H1 (cell line): ENCODE data around the gene IL37. TPM values are rescaled to one million over a fixed set of nuclear protein-coding genes. Genes with fewer than 3 reads are reported as not detected.

Source experiments
- CTCF ChIA-PET: fragments of 300-600 bp; sonication (Branson Sonifier 250); formaldehyde crosslinking; loops from one replicate; lab custom pipeline; 2021; ENCODE audit not compliant: partially characterized antibody; lab: Charles Lee
- POLR2A ChIA-PET: fragments of 300-600 bp; sonication (Branson Sonifier 250); formaldehyde crosslinking; loops from one replicate; lab custom pipeline; 2021; ENCODE audit warnings: inconsistent platforms; ENCODE audit not compliant: partially characterized antibody; lab: Charles Lee
- DNase-seq, 2 experiments: peaks; one replicate each; pipeline versions ENCODE4 v3.0.0 to v3.0.0-alpha.2; 2010 to 2022; ENCODE audit warnings: low spot score in 2 of 2, low read depth in 1 of 2, mixed read lengths in 1 of 2
- FAIRE-seq: peaks from 2 replicates; lab custom pipeline; 2011; peaks lifted over from hg19 to GRCh38; lab: Jason Lieb, UNC
- H2AFZ ChIP-seq: 2 replicates; pipeline ENCODE4 v1.8.1; 2012; ENCODE audit warnings: low read length, inconsistent platforms
- H2AK5ac ChIP-seq: 2 replicates; pipeline ENCODE4 v1.6.1; 2013; ENCODE audit warnings: low read depth, low read length
- H2BK120ac ChIP-seq: replicated peaks from 2 replicates; pipeline ENCODE3; 2013; ENCODE audit warnings: low read depth, low read length, inconsistent platforms
- H2BK12ac ChIP-seq: 2 replicates; pipeline ENCODE4 v1.6.1; 2013; ENCODE audit warnings: low read depth, low read length
- H2BK15ac ChIP-seq: 2 replicates; pipeline ENCODE4 v1.6.1; 2013; ENCODE audit warnings: low read length
- H2BK20ac ChIP-seq: 2 replicates; pipeline ENCODE4 v1.6.1; 2013; ENCODE audit warnings: low read length
- H2BK5ac ChIP-seq: 2 replicates; pipeline ENCODE4 v1.6.1; 2013; ENCODE audit warnings: low read depth, low read length
- H3K14ac ChIP-seq: 2 replicates; pipeline ENCODE4 v1.6.1; 2013; ENCODE audit warnings: inconsistent platforms; ENCODE audit not compliant: insufficient read length
- H3K18ac ChIP-seq: 2 replicates; pipeline ENCODE4 v1.6.1; 2013; ENCODE audit warnings: low read length; ENCODE audit errors: extremely low read depth
- H3K23ac ChIP-seq: 2 replicates; pipeline ENCODE4 v1.6.1; 2013; ENCODE audit warnings: inconsistent platforms; ENCODE audit not compliant: insufficient read length
- H3K23me2 ChIP-seq: 2 replicates; pipeline ENCODE4 v1.6.1; 2013; ENCODE audit warnings: low read depth, low read length
- H3K27ac ChIP-seq: 2 replicates; pipeline ENCODE4 v1.6.1; 2011; ENCODE audit warnings: low read depth, low read length, inconsistent platforms
- H3K27me3 ChIP-seq, 4 experiments: replicated peaks in 1 of 4; 1 replicate in 1 of 4; 2 replicates in 3 of 4; pipeline versions ENCODE4 v1.6.1 to v1.8.1; 2011 to 2013; ENCODE audit warnings: low read length in 3 of 4, mild to moderate bottlenecking in 3 of 4, inconsistent platforms in 2 of 4, mixed read lengths in 2 of 4, moderate library complexity in 1 of 4; ENCODE audit not compliant: control insufficient read depth in 3 of 4, insufficient read depth in 3 of 4; ENCODE audit errors: extremely low read depth in 1 of 4
- H3K36me3 ChIP-seq, 4 experiments: 2 replicates each; pipeline versions ENCODE4 v1.6.1 to v1.8.1; 2011 to 2013; ENCODE audit warnings: mild to moderate bottlenecking in 4 of 4, low read length in 3 of 4, moderate library complexity in 2 of 4, control low read depth in 1 of 4, inconsistent platforms in 1 of 4; ENCODE audit not compliant: insufficient read depth in 4 of 4, control insufficient read depth in 2 of 4
- H3K4ac ChIP-seq: replicated peaks from 2 replicates; pipeline ENCODE3; 2013; ENCODE audit warnings: low read length, low read depth, mixed read lengths, inconsistent platforms; ENCODE audit not compliant: insufficient read length
- H3K4me1 ChIP-seq, 4 experiments: replicated peaks in 1 of 4; 1 replicate in 1 of 4; 2 replicates in 3 of 4; pipeline versions ENCODE4 v1.6.1 to v1.8.1; 2011 to 2013; ENCODE audit warnings: low read length in 3 of 4, inconsistent platforms in 2 of 4, mixed read lengths in 1 of 4; ENCODE audit not compliant: insufficient read depth in 4 of 4, control insufficient read depth in 3 of 4
- H3K4me2 ChIP-seq, 2 experiments: 2 replicates each; pipeline versions ENCODE4 v1.6.1 to v1.8.1; 2011 to 2013; ENCODE audit warnings: low read depth in 2 of 2, low read length in 2 of 2, control low read depth in 1 of 2, inconsistent platforms in 1 of 2, mild to moderate bottlenecking in 1 of 2; ENCODE audit not compliant: insufficient read depth in 1 of 2
- H3K4me3 ChIP-seq, 4 experiments: fragments of 200-600, 300-600 bp in 1 of 4; sonication (generic), shearing (Covaris generic), sonication (Bioruptor Twin) in 1 of 4; 2 replicates each; pipeline versions ENCODE4 v1.5.1 to v1.8.1; 2011 to 2016; ENCODE audit warnings: low read length in 4 of 4, low read depth in 3 of 4, control low read depth in 2 of 4, inconsistent platforms in 2 of 4, mild to moderate bottlenecking in 2 of 4, mixed read lengths in 1 of 4, moderate library complexity in 1 of 4; ENCODE audit not compliant: insufficient read depth in 2 of 4; ENCODE audit errors: extremely low read depth in 1 of 4
- H3K56ac ChIP-seq: replicated peaks from 2 replicates; pipeline ENCODE3; 2013; ENCODE audit warnings: low read depth, mild to moderate bottlenecking, mixed read lengths, low read length, inconsistent platforms; ENCODE audit not compliant: insufficient read length
- H3K79me1 ChIP-seq: 2 replicates; pipeline ENCODE4 v1.6.1; 2013; ENCODE audit warnings: low read depth, low read length, control low read depth
- H3K79me2 ChIP-seq, 2 experiments: 2 replicates each; pipeline versions ENCODE4 v1.6.1 to v1.8.1; 2012 to 2013; ENCODE audit warnings: low read length in 2 of 2, mild to moderate bottlenecking in 2 of 2, inconsistent platforms in 1 of 2; ENCODE audit not compliant: insufficient read depth in 2 of 2, control insufficient read depth in 1 of 2
- H3K9ac ChIP-seq, 4 experiments: replicated peaks in 1 of 4; 1 replicate in 1 of 4; 2 replicates in 3 of 4; pipeline versions ENCODE4 v1.6.1 to v1.8.1; 2011 to 2013; ENCODE audit warnings: low read depth in 3 of 4, low read length in 3 of 4, control low read depth in 2 of 4, mild to moderate bottlenecking in 2 of 4, moderate library complexity in 2 of 4, inconsistent platforms in 1 of 4; ENCODE audit errors: extremely low read depth in 1 of 4
- H3K9me3 ChIP-seq, 2 experiments: 2 replicates each; pipeline versions ENCODE4 v1.6.1 to v1.8.1; 2012 to 2013; ENCODE audit warnings: mild to moderate bottlenecking in 2 of 2, moderate library complexity in 2 of 2, control low read depth in 1 of 2, inconsistent platforms in 1 of 2, low read depth in 1 of 2, low read length in 1 of 2, mixed read lengths in 1 of 2; ENCODE audit not compliant: insufficient read depth in 2 of 2
- H4K20me1 ChIP-seq, 2 experiments: replicated peaks in 1 of 2; 2 replicates each; pipeline versions ENCODE3 to v1.8.1; 2011 to 2013; ENCODE audit warnings: inconsistent platforms in 2 of 2, low read length in 2 of 2, mild to moderate bottlenecking in 1 of 2; ENCODE audit not compliant: insufficient read depth in 2 of 2, control insufficient read depth in 1 of 2
- H4K5ac ChIP-seq: 2 replicates; pipeline ENCODE4 v1.6.1; 2013; ENCODE audit warnings: low read length, low read depth, mixed read lengths, inconsistent platforms; ENCODE audit not compliant: insufficient read length
- H4K8ac ChIP-seq: 2 replicates; pipeline ENCODE4 v1.8.0; 2013; ENCODE audit warnings: mild to moderate bottlenecking, moderate library complexity, low read length, inconsistent platforms; ENCODE audit not compliant: insufficient read depth; ENCODE audit errors: extremely low read depth
- H4K91ac ChIP-seq: replicated peaks from 2 replicates; pipeline ENCODE3; 2013; ENCODE audit warnings: low read length, mixed read lengths, inconsistent platforms; ENCODE audit not compliant: insufficient read length
- BACH1 ChIP-seq: IDR thresholded peaks from 2 replicates; pipeline ENCODE4 v1.6.1; 2012; ENCODE audit warnings: low read length, improper control_type of control experiment
- CBX8 ChIP-seq: fragments of 300-800, 300-1000 bp; sonication (generic); IDR thresholded peaks from 2 replicates; pipeline ENCODE4 v1.7.1; 2016; ENCODE audit warnings: low read depth, low read length, borderline replicate concordance
- E2F6 ChIP-seq: IDR thresholded peaks from 2 replicates; pipeline ENCODE4 v1.6.1; 2012; ENCODE audit warnings: inconsistent platforms
- EGR1 ChIP-seq: IDR thresholded peaks from 2 replicates; pipeline ENCODE4 v1.6.1; 2011; ENCODE audit warnings: low read depth, low read length, borderline replicate concordance
- JUND ChIP-seq: IDR thresholded peaks from 2 replicates; pipeline ENCODE4 v1.6.1; 2011; ENCODE audit warnings: mild to moderate bottlenecking, improper control_type of control experiment, low read length
- NRF1 ChIP-seq: IDR thresholded peaks from 2 replicates; pipeline ENCODE4 v1.6.1; 2011; ENCODE audit warnings: mild to moderate bottlenecking, low read depth, low read length, improper control_type of control experiment
- PHF8 ChIP-seq: fragments of 200-600 bp; sonication (generic); conservative IDR thresholded peaks from 2 replicates; pipeline ENCODE4 v1.7.1; 2012; ENCODE audit warnings: low read depth, mild to moderate bottlenecking, inconsistent platforms, low read length, moderate library complexity
- RXRA ChIP-seq: IDR thresholded peaks from 2 replicates; pipeline ENCODE4 v1.6.1; 2011; ENCODE audit warnings: low read depth, mild to moderate bottlenecking, low read length, moderate library complexity; ENCODE audit not compliant: insufficient read depth
- WGBS, 2 experiments: shearing (Covaris generic) in 1 of 2; methylation state at CpG; one replicate each; pipeline versions ENCODE4 v1.1.6 to v1.1.7; 2013 to 2015; ENCODE audit warnings: low lambda C conversion rate in 2 of 2, mixed read lengths in 2 of 2, inconsistent platforms in 1 of 2, low coverage in 1 of 2, missing lambda C conversion rate in 1 of 2; ENCODE audit not compliant: insufficient replicate concordance in 2 of 2, insufficient coverage in 1 of 2, insufficient read length in 1 of 2; ENCODE audit errors: extremely low coverage in 1 of 2, missing lambda C conversion rate in 1 of 2; 5-methylcytosine and 5-hydroxymethylcytosine counted together
- polyA plus RNA-seq, 7 experiments: library from polyadenylated mRNA; depleted of rRNA in 3 of 7; stranded (reverse) in 5 of 7; unstranded in 2 of 7; fragments of >200 nt in 5 of 7; fragments of 200-250 nt in 2 of 7; gene quantifications; 1 replicate in 5 of 7; 2 replicates in 1 of 7; 4 replicates in 1 of 7; pipeline versions ENCODE4 v1.2.1 to v1.2.3, GENCODE V29; 2011 to 2013; ENCODE audit warnings: missing spikeins in 2 of 7, mixed read lengths in 2 of 7
- total RNA-seq: library from RNA; stranded (reverse); fragmentation: NEBNext Ultra II Directional; extraction: Animal tissue kit (Norgen Biotek cat#: 25700); gene quantifications from 2 replicates; pipeline ENCODE4 v1.2.1, GENCODE V29; 2021

Gene IL37
- total and polyA plus RNA-seq, 2 of the 8 experiments (the other 6 are each of a cell fraction or from before 2014, with no cell fraction given), result 0.18 TPM; not detected in 1

- ChIA-PET POLR2A (interaction anchor here (0.7 kb wide), 1 partner anchor 10 kb away, joined by 3 read pairs; no protein-coding TSS in a partner anchor), CTCF (interaction anchor here (0.5 to 4.8 kb wide), 5 partner anchors 9 to 221 kb away, joined by 3 to 54 read pairs (median 32); no protein-coding TSS in a partner anchor)
- no peak overlapping the region for H2AK5ac ChIP-seq
- H3K79me1 ChIP-seq, result no peaks in the 10 kb centered on the region
- no peak overlapping the region for H3K4me3 ChIP-seq
- H3K79me2 ChIP-seq, result no peaks in the 10 kb centered on the region
- H2BK120ac ChIP-seq, result no peak overlapping the region
- no peak overlapping the region for H3K23ac ChIP-seq
- H4K91ac ChIP-seq, result no peak overlapping the region
- no peak overlapping the region for H3K14ac ChIP-seq
- H2BK15ac ChIP-seq, result no peak overlapping the region
- no peaks in the 10 kb centered on the region for H3K23me2 ChIP-seq
- no peak overlapping the region for H3K4me2 ChIP-seq
- H4K8ac ChIP-seq, result no peak overlapping the region
- no peak overlapping the region for H3K27ac ChIP-seq
- no peaks in the 10 kb centered on the region for H3K27me3 ChIP-seq
- no peak overlapping the region for H2AFZ ChIP-seq
- 87% methylated on average over 5 of the region's 5 CpGs; no CpG with 5 or more reads in 1 of the 2 experiments for WGBS, 2 experiments
- no peak overlapping the region for H2BK12ac ChIP-seq
- H3K56ac ChIP-seq, result no peak overlapping the region
- FAIRE-seq (no peak), DNase-seq (no peak)
- no peaks in the 10 kb centered on the region for H4K20me1 ChIP-seq
- TF ChIP-seq EGR1, result no peak
- no peak for TF ChIP-seq CBX8
- no peak for TF ChIP-seq E2F6
- TF ChIP-seq BACH1, result no peak
- TF ChIP-seq NRF1, result no peak
- no peak for TF ChIP-seq PHF8
- no peak for TF ChIP-seq RXRA
- TF ChIP-seq JUND, result no peak
- no peak overlapping the region for H3K18ac ChIP-seq
- H3K4me1 ChIP-seq, result no peaks in the 10 kb centered on the region
- no peaks in the 10 kb centered on the region for H3K9me3 ChIP-seq
- H3K4ac ChIP-seq, result no peak overlapping the region
- H3K9ac ChIP-seq, result no peak overlapping the region
- no peak overlapping the region for H2BK20ac ChIP-seq
- H4K5ac ChIP-seq, result no peak overlapping the region
- no peak overlapping the region for H2BK5ac ChIP-seq
- no peaks in the 10 kb centered on the region for H3K36me3 ChIP-seq
Observed at GRCh38 chr2:112939425-112939824, 28.5 kb downstream of the IL37 start.
